Breast epithelium (tissue), 4 donors: ENCODE results near the gene ATG7. TPM values are rescaled to one million over a fixed set of nuclear protein-coding genes. Genes with fewer than 3 reads are reported as not detected.
A peak's percentile ranks its signal among the peaks of the same experiment; 100 is the strongest.

Experiments
- DNase-seq, 2 donors: peaks; one replicate each; pipeline ENCODE4 v3.0.0-alpha.2; 2019; ENCODE audit warnings: low spot score in 2 of 2
- H3K27ac ChIP-seq, 2 donors: fragments of 200-600 bp; sonication (generic) in 1 of 2; one replicate each; pipeline ENCODE4 v1.5.1; 2016 to 2019; ENCODE audit warnings: mild to moderate bottlenecking in 1 of 2
- H3K27me3 ChIP-seq, 2 donors: fragments of 200-600 bp; sonication (generic) in 1 of 2; one replicate each; pipeline versions ENCODE4 v1.5.1 to v1.6.0; 2017 to 2019; ENCODE audit warnings: control low read depth in 1 of 2, mild to moderate bottlenecking in 1 of 2
- H3K36me3 ChIP-seq: fragments of 200-600 bp; one replicate; pipeline ENCODE4 v1.5.1; 2019
- H3K4me1 ChIP-seq, 2 donors: fragments of 200-600 bp; sonication (generic); one replicate each; pipeline ENCODE4 v1.5.1; 2016 to 2019; ENCODE audit warnings: control low read depth in 1 of 2
- H3K4me3 ChIP-seq, 3 donors: fragments of 200-600 bp; sonication (generic); 1 replicate in 2 of 3; 2 replicates in 1 of 3; pipeline ENCODE4 v1.5.1; 2016 to 2019; ENCODE audit warnings: mild to moderate bottlenecking in 3 of 3, moderate library complexity in 2 of 3
- H3K9me3 ChIP-seq, 2 donors: fragments of 200-600 bp; sonication (generic) in 1 of 2; one replicate each; pipeline ENCODE4 v1.5.1; 2016 to 2019; ENCODE audit warnings: control low read depth in 1 of 2
- CTCF ChIP-seq, 3 donors: fragments of 450-650 bp; IDR thresholded peaks; one replicate each; pipeline ENCODE4 v1.5.1; 2016 to 2017; ENCODE audit warnings: antibody characterized with exemption in 3 of 3, mild to moderate bottlenecking in 3 of 3, moderate library complexity in 3 of 3
- POLR2A ChIP-seq: fragments of 450-650 bp; IDR thresholded peaks from one replicate; pipeline ENCODE4 v1.6.1; 2016; ENCODE audit warnings: antibody characterized with exemption, mild to moderate bottlenecking, moderate library complexity
- POLR2AphosphoS5 ChIP-seq, 3 donors: sonication (generic); formaldehyde crosslinking; IDR thresholded peaks; one replicate each; pipeline ENCODE4 v1.6.1; 2017; ENCODE audit warnings: antibody characterized with exemption in 3 of 3
- intact Hi-C: fragments of 100-400 bp; cut with DNase I; formaldehyde crosslinking; loops from one replicate; pipeline ENCODE4 v1.15.1; 2023; ENCODE audit warnings: low total_unique reads
- total RNA-seq, 3 donors: library from RNA; depleted of rRNA; stranded (reverse); fragments of >200 nt; gene quantifications; one replicate each; pipeline ENCODE4 v1.1.0, GENCODE V29; 2016

The ATG7 gene
- total RNA-seq, 3 donors from 2014 or later = 64.9 to 81.9 (median 75.5) TPM

- no peak for DNase-seq
- H3K27ac ChIP-seq = peak overlapping the region in 1 of 2 donors; percentile 60
- no peak overlapping the region for H3K4me3 ChIP-seq
- H3K36me3 ChIP-seq = no peaks in the 10 kb centered on the region
- TF ChIP-seq POLR2A (no peak), POLR2AphosphoS5 (IDR thresholded peaks at IDR 0.05) (no peak), CTCF (IDR thresholded peaks at IDR 0.05) (no peak)
- intact Hi-C loops = no loop called here
- no peaks in the 10 kb centered on the region for H3K9me3 ChIP-seq
- H3K27me3 ChIP-seq = no peaks in the 10 kb centered on the region
- peaks cover 0 to 7% of the 10 kb centered on the region in 2 donors for H3K4me1 ChIP-seq
Measured at GRCh38 chr3:11606090-11606784, 334.0 kb downstream of the ATG7 start.

GRCh38 chr3:11606865-11607440, 334.8 kb downstream of the ATG7 start:
- no peak overlapping the region for H3K4me3 ChIP-seq
- H3K36me3 ChIP-seq = no peaks in the 10 kb centered on the region
- no peaks in the 10 kb centered on the region for H3K27me3 ChIP-seq
- DNase-seq = no peak
- intact Hi-C loops = no loop called here
- H3K4me1 ChIP-seq = peaks cover under 1 to 6% of the 10 kb centered on the region in 2 donors
- H3K9me3 ChIP-seq = no peaks in the 10 kb centered on the region
- H3K27ac ChIP-seq = peak overlapping the region; percentile 29 to 60
- TF ChIP-seq POLR2A = no peak
- no peak for TF ChIP-seq CTCF (IDR thresholded peaks at IDR 0.05)
- TF ChIP-seq POLR2AphosphoS5 (IDR thresholded peaks at IDR 0.05) = no peak

Other genes starting within 250 kb of the ATG7 start
- gene HRH1, start 117.9 kb upstream of the ATG7 start, total RNA-seq = 1 to 10 TPM; 3.8 to 4.2 (median 3.9) TPM